ENCODE results near the gene ZNF750. TPM values are rescaled to one million over a fixed set of nuclear protein-coding genes. Genes with fewer than 3 reads are reported as not detected.

The ZNF750 gene
- total RNA-seq, 4 donors from 2014 or later = not detected

DNA sequence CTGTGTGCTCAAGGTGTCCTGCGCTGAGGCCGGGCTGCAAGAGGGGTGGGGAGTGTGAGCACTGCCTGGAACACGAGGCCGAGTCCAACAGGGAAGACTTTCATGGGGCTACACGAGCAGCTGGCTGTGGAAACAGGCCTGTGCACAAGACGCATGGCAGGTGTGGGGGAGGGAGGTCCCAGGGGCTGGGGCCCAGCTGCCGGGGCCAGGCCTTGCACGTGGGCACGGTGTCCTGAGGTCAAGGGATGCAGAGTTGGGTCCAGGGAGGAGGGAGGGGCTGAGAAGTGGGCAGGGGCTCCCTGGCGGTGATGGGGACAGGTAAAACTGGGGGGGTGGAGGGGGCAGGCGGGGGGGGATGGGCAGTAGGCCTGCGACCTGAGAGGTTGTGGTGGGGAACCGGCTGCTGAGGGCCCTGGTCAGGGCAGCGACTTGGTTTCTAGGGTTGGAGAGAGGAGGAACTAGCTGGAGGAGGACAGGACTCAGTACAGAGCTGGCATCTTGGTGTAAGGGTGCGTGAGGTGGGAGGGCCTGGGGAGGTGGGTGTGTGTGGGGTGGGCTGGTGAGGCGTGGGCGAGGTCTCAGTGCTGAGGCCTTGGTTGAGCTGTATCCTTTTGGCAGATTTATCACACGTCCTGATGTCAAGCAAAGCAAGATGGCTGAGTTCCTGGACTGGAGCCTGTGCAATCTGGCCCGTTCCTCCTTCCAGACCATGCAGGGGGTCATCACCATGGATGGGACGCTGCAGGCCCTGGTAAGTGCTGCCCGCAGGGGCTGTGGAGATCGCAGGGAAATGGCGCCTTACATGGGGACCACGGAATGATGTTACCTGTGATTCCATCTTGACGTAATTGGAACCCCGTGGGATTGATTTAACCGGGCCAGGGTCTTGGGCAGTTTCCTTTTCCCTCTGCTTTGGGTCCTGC lies 58.6 kb downstream of the ZNF750 start:
- TF ChIP-seq, protein P1, sequence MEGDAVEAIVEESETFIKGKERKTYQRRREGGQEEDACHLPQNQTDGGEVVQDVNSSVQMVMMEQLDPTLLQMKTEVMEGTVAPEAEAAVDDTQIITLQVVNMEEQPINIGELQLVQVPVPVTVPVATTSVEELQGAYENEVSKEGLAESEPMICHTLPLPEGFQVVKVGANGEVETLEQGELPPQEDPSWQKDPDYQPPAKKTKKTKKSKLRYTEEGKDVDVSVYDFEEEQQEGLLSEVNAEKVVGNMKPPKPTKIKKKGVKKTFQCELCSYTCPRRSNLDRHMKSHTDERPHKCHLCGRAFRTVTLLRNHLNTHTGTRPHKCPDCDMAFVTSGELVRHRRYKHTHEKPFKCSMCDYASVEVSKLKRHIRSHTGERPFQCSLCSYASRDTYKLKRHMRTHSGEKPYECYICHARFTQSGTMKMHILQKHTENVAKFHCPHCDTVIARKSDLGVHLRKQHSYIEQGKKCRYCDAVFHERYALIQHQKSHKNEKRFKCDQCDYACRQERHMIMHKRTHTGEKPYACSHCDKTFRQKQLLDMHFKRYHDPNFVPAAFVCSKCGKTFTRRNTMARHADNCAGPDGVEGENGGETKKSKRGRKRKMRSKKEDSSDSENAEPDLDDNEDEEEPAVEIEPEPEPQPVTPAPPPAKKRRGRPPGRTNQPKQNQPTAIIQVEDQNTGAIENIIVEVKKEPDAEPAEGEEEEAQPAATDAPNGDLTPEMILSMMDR (IDR thresholded peaks at IDR 0.05; ENCODE audit: low read depth) = no peak

DNA sequence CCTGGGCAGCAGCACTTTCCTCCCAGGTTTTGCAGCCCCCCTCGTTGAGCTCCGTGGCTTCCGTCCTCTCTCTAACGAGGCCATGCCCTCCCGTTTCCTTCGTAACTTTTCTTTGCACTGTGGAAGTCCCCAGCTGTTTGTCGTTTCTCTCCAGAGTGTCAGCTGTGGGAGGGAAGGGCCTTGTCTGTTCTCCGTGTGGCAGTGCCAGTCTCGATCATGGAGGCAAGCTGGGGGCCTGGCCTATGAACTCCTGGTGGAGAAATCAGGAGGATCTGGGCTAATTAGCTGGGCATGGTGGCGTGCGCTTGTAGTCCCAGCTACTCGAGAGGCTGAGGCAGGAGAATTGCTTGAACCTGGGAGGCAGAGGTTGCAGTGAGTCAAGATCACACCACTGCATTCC lies 59.6 kb downstream of the ZNF750 start:
- TF ChIP-seq, protein P1 (IDR thresholded peaks at IDR 0.05; ENCODE audit: low read depth) = no peak

DNA sequence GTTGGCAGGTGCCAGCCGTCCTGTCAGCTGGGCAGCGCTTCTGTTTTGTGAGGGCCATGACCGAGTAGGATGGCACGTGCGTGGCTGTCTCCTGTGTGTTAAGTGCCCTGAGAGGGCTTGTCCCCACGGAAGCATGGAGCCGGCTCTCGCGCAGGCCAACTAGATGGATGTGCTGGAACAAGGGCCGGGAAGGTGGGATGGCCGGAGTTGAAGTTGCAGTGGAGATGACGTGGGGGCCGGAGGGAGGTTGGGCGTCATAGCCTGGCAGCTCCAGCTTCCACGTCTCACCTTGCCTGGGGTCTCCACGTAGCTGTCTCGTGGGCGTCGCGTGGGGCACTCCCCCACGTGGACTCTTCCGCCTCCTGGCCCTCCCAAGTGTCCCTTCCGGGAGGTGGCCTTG lies 60.3 kb downstream of the ZNF750 start:
- TF ChIP-seq, protein P1 (IDR thresholded peaks at IDR 0.05; ENCODE audit: low read depth) = no peak

Other genes starting within 250 kb of the ZNF750 start
- 10 to 100 TPM; 60.6 to 74.8 (median 63.1) TPM for gene WDR45B, start 191.6 kb downstream of the ZNF750 start, total RNA-seq
- gene RAB40B, start 141.3 kb downstream of the ZNF750 start, total RNA-seq = 10 to 100 TPM in 2 of 4 donors, 1 to 10 TPM in 2; 6.5 to 26.0 (median 8.5) TPM
- gene FN3KRP, start 123.3 kb downstream of the ZNF750 start, total RNA-seq = 10 to 100 TPM; 10.0 to 23.9 (median 12.1) TPM
- gene FN3K, start 104.4 kb downstream of the ZNF750 start, total RNA-seq = 10 to 100 TPM in 1 of 4 donors, 1 to 10 TPM in 3; 2.0 to 35.8 (median 5.2) TPM
- gene TBCD, start 88.0 kb downstream of the ZNF750 start, total RNA-seq = 100 to 1,000 TPM in 1 of 4 donors, 10 to 100 TPM in 3; 36.5 to 103 (median 54.7) TPM
- gene METRNL, start 239.6 kb upstream of the ZNF750 start, total RNA-seq = 100 to 1,000 TPM in 2 of 4 donors, 10 to 100 TPM in 2; 53.5 to 114 (median 86.4) TPM